ENCODE results near the gene SLC9A8.
"Not testable (repeated sequence)": the region's sequence is repeated elsewhere in the genome, so short reads cannot be mapped to it uniquely, and the experiment has no call there.

Gene SLC9A8

GRCh38 chr20:49769048-49769581 lies 43.5 kb upstream of the SLC9A8 start:
- no peak for TF ChIP-seq CTCF (IDR thresholded peaks at IDR 0.05; ENCODE audit: insufficient read depth, missing control alignments)
- FAIRE-seq = no peak
- DNase-seq (ENCODE audit: insufficient read length, low spot score) = no peak

GRCh38 chr20:49770634-49771033 lies 42.0 kb upstream of the SLC9A8 start:
- TF ChIP-seq CTCF (IDR thresholded peaks at IDR 0.05; ENCODE audit: insufficient read depth, missing control alignments) = no peak
- DNase-seq (ENCODE audit: insufficient read length, low spot score) (no peak), FAIRE-seq (no peak)

GRCh38 chr20:49774213-49774612 lies 38.4 kb upstream of the SLC9A8 start:
- not testable (repeated sequence) for DNase-seq (ENCODE audit: insufficient read length, low spot score); FAIRE-seq

GRCh38 chr20:49775229-49775693 lies 37.4 kb upstream of the SLC9A8 start:
- no peak for TF ChIP-seq CTCF (IDR thresholded peaks at IDR 0.05; ENCODE audit: insufficient read depth, missing control alignments)
- FAIRE-seq = no peak
- no peak for DNase-seq (ENCODE audit: insufficient read length, low spot score)

- no peak for FAIRE-seq
- TF ChIP-seq CTCF (IDR thresholded peaks at IDR 0.05; ENCODE audit: insufficient read depth, missing control alignments) = no peak
- DNase-seq (ENCODE audit: insufficient read length, low spot score) = no peak
Measured at GRCh38 chr20:49779972-49780371, 32.7 kb upstream of the SLC9A8 start.

GRCh38 chr20:49781676-49782075 lies 31.0 kb upstream of the SLC9A8 start:
- DNase-seq (ENCODE audit: insufficient read length, low spot score) (no peak), FAIRE-seq (no peak)
- TF ChIP-seq CTCF (IDR thresholded peaks at IDR 0.05; ENCODE audit: insufficient read depth, missing control alignments) = no peak

- not testable (repeated sequence) for FAIRE-seq; DNase-seq (ENCODE audit: insufficient read length, low spot score)
Measured at GRCh38 chr20:49782439-49782838, 30.2 kb upstream of the SLC9A8 start.

- FAIRE-seq; DNase-seq (ENCODE audit: insufficient read length, low spot score): not testable (repeated sequence)
Measured at GRCh38 chr20:49783021-49783995, 29.3 kb upstream of the SLC9A8 start.

Data from D721Med (cell line).